ENCODE data around the gene ARHGDIB. TPM values are rescaled to one million over a fixed set of nuclear protein-coding genes. Genes with fewer than 3 reads are reported as not detected.

Gene ARHGDIB
- total RNA-seq, 2 experiments from 2014 or later = 569 to 737 TPM

DNA sequence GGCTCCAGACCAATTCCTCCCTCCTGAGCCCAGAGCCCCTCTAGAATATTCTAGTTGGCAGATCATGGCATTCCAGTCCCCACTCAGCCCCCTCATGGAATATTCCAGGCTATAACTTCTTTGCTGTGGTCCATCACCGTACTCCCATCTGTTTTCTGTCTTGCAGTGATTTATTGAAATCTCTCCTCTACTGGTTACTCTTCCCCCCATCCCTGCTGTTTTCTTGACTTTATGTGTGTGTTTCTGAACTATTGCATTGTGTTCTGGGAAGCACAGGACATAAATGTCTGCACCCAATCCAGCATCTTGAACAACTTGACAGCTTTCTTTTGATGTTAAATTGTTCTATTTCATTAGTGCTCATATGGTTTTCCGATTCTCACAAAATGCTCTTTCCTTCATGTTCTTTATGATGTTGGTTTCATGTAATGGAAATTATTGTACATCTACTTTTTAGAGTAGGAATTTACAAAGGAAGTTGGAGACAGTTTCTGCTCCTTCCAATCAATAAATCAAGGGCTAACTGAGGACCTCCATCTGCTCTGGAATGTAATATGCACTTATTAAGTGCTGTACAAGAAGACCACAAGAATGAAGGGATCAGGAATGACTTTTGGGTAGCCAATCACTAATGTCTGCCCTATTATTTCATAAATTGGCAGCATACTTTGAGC is 37.8 kb upstream of the ARHGDIB start:
- H3K9me3 ChIP-seq (ENCODE audit: low read length) = no peaks in the 10 kb centered on the region
- TF ChIP-seq, protein P1, sequence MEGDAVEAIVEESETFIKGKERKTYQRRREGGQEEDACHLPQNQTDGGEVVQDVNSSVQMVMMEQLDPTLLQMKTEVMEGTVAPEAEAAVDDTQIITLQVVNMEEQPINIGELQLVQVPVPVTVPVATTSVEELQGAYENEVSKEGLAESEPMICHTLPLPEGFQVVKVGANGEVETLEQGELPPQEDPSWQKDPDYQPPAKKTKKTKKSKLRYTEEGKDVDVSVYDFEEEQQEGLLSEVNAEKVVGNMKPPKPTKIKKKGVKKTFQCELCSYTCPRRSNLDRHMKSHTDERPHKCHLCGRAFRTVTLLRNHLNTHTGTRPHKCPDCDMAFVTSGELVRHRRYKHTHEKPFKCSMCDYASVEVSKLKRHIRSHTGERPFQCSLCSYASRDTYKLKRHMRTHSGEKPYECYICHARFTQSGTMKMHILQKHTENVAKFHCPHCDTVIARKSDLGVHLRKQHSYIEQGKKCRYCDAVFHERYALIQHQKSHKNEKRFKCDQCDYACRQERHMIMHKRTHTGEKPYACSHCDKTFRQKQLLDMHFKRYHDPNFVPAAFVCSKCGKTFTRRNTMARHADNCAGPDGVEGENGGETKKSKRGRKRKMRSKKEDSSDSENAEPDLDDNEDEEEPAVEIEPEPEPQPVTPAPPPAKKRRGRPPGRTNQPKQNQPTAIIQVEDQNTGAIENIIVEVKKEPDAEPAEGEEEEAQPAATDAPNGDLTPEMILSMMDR (conservative IDR thresholded peaks at IDR 0.05; ENCODE audit: low read length) = no peak
- no peak for TF ChIP-seq EZH2phosphoT487 (IDR thresholded peaks at IDR 0.05; ENCODE audit: borderline replicate concordance, low read depth, low read length)
- no TSS peak for BruUV-seq (replicated peaks)
- intact Hi-C loops (cut with micrococcal nuclease; ENCODE audit: unreplicated experiment) = loop anchor here (2.0 to 5.0 kb wide), 3 partner anchors 62 to 523 kb away; partner anchors contain the start of gene ERP27
- H3K27ac ChIP-seq (ENCODE audit: low read depth, low read length, poor library complexity, severe bottlenecking) = no peak overlapping the region
- POLR2A ChIA-PET = interaction anchor here (0.6 to 1.2 kb wide), 3 partner anchors 30 to 71 kb away, joined by 3 read pairs; no protein-coding TSS in a partner anchor
- no peak for DNase-seq (ENCODE audit: low spot score)
- CTCF ChIA-PET (ENCODE audit: unreplicated experiment) = no interaction called here
- no peaks in the 10 kb centered on the region for H3K79me2 ChIP-seq (ENCODE audit: insufficient read depth, low read depth, low read length)
- no peak overlapping the region for H3K4me2 ChIP-seq (ENCODE audit: low read length)
- no peaks in the 10 kb centered on the region for H3K36me3 ChIP-seq (ENCODE audit: insufficient read depth, low read length)
- H2AFZ ChIP-seq (ENCODE audit: low read length) = no peak overlapping the region
- H4K20me1 ChIP-seq (ENCODE audit: insufficient read depth, low read length) = no peaks in the 10 kb centered on the region
- peaks cover 16% of the 10 kb centered on the region for H3K4me1 ChIP-seq (ENCODE audit: insufficient read depth, low read length, poor library complexity, severe bottlenecking)
- H3K9me2 ChIP-seq (ENCODE audit: insufficient read depth, low read length) = no peaks in the 10 kb centered on the region
- H3K4me3 ChIP-seq (ENCODE audit: low read depth, low read length, poor library complexity, severe bottlenecking) = no peak overlapping the region

DNA sequence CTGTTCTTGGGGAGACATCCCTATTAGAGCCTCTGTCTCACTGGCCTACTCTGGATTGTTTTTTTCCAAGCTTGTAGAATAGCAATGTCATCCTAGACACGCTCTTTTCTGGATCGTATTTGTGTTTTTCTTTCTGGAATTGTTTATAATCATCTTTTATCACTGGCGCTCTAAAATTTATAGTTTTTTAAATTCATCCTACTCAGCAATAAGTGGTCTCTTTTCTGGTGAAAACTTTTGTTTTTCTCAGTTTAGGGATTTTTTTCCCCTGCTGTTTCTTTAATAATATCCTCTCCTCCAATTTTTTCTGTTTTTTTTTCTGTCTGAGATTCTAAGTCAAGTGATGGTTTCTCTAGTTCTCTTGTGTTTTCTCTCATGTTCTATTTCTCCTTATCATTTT is 36.6 kb upstream of the ARHGDIB start:
- H3K36me3 ChIP-seq (ENCODE audit: insufficient read depth, low read length) = no peaks in the 10 kb centered on the region
- H3K9me2 ChIP-seq (ENCODE audit: insufficient read depth, low read length) = no peaks in the 10 kb centered on the region
- no peaks in the 10 kb centered on the region for H4K20me1 ChIP-seq (ENCODE audit: insufficient read depth, low read length)
- intact Hi-C loops (cut with micrococcal nuclease; ENCODE audit: unreplicated experiment) = loop anchor here (2.0 to 5.0 kb wide), 3 partner anchors 61 to 524 kb away; partner anchors contain the start of gene ERP27
- no peaks in the 10 kb centered on the region for H3K79me2 ChIP-seq (ENCODE audit: insufficient read depth, low read depth, low read length)
- peaks cover 28% of the 10 kb centered on the region for H3K4me1 ChIP-seq (ENCODE audit: insufficient read depth, low read length, poor library complexity, severe bottlenecking)
- no peak for DNase-seq (ENCODE audit: low spot score)
- H3K9me3 ChIP-seq (ENCODE audit: low read length) = no peaks in the 10 kb centered on the region
- POLR2A ChIA-PET = interaction anchor here (1.2 kb wide), 1 partner anchor 29 kb away, joined by 3 read pairs; no protein-coding TSS in a partner anchor
- CTCF ChIA-PET (ENCODE audit: unreplicated experiment) = no interaction called here
- no peak for TF ChIP-seq EZH2phosphoT487 (IDR thresholded peaks at IDR 0.05; ENCODE audit: borderline replicate concordance, low read depth, low read length)
- TF ChIP-seq, protein P1 (conservative IDR thresholded peaks at IDR 0.05; ENCODE audit: low read length) = no peak
- BruUV-seq (replicated peaks) = no TSS peak
- H3K4me2 ChIP-seq (ENCODE audit: low read length) = no peak overlapping the region
- no peak overlapping the region for H3K27ac ChIP-seq (ENCODE audit: low read depth, low read length, poor library complexity, severe bottlenecking)
- no peak overlapping the region for H3K4me3 ChIP-seq (ENCODE audit: low read depth, low read length, poor library complexity, severe bottlenecking)
- H2AFZ ChIP-seq (ENCODE audit: low read length) = no peak overlapping the region

Data from OCI-LY7 (cell line).